Right renal pelvis (tissue), 4 donors: ENCODE measurements around the gene DYNC1LI2. TPM values are rescaled to one million over a fixed set of nuclear protein-coding genes. Genes with fewer than 3 reads are reported as not detected.

ENCODE experiments used
- polyA plus RNA-seq, 4 donors: library from polyadenylated mRNA; unstranded; fragments of 120-200 nt; gene quantifications; one replicate each; pipeline ENCODE4 v1.2.1, GENCODE V29; 2013; ENCODE audit not compliant: insufficient read length in 4 of 4

DYNC1LI2 gene
- polyA plus RNA-seq, 4 donors = 101 to 135 (median 112) TPM

Other genes starting within 250 kb of the DYNC1LI2 start
- gene TK2, start 201.5 kb downstream of the DYNC1LI2 start, polyA plus RNA-seq = 10 to 100 TPM; 31.8 to 46.7 (median 37.9) TPM
- 10 to 100 TPM; 34.2 to 42.5 (median 35.8) TPM for gene CKLF, start 199.0 kb downstream of the DYNC1LI2 start, polyA plus RNA-seq
- gene CMTM1, start 185.2 kb downstream of the DYNC1LI2 start, polyA plus RNA-seq = 1 to 10 TPM; 5.5 to 7.6 (median 6.0) TPM
- gene CMTM2, start 172.1 kb downstream of the DYNC1LI2 start, polyA plus RNA-seq = under 1 TPM in 3 of 4 donors, not detected in 1; 0.39 to 0.75 (median 0.45) TPM
- gene CMTM3, start 146.9 kb downstream of the DYNC1LI2 start, polyA plus RNA-seq = 10 to 100 TPM; 64.7 to 80.6 (median 69.9) TPM
- 10 to 100 TPM; 67.3 to 76.9 (median 72.7) TPM for gene CMTM4, start 54.9 kb downstream of the DYNC1LI2 start, polyA plus RNA-seq
- gene TERB1, start 50.0 kb upstream of the DYNC1LI2 start, polyA plus RNA-seq = under 1 TPM in 1 of 4 donors, not detected in 3; 0.12 TPM
- 10 to 100 TPM; 70.7 to 88.8 (median 82.8) TPM for gene NAE1, start 79.4 kb upstream of the DYNC1LI2 start, polyA plus RNA-seq
- gene CA7, start 92.8 kb upstream of the DYNC1LI2 start, polyA plus RNA-seq = under 1 TPM; 0.21 to 0.71 (median 0.31) TPM
- gene PDP2, start 128.9 kb upstream of the DYNC1LI2 start, polyA plus RNA-seq = 10 to 100 TPM in 3 of 4 donors, 1 to 10 TPM in 1; 10.0 to 15.7 (median 12.8) TPM
- gene CDH16, start 167.3 kb upstream of the DYNC1LI2 start, polyA plus RNA-seq = 100 to 1,000 TPM; 252 to 295 (median 279) TPM
- 1 to 10 TPM; 2.0 to 3.9 (median 2.8) TPM for gene RRAD, start 173.9 kb upstream of the DYNC1LI2 start, polyA plus RNA-seq
- gene CIAO2B, start 182.8 kb upstream of the DYNC1LI2 start, polyA plus RNA-seq = 100 to 1,000 TPM in 1 of 4 donors, 10 to 100 TPM in 3; 79.0 to 120 (median 90.3) TPM
- 10 to 100 TPM; 39.8 to 47.0 (median 42.7) TPM for gene CES2, start 183.9 kb upstream of the DYNC1LI2 start, polyA plus RNA-seq
- 1 to 10 TPM; 1.8 to 3.6 (median 2.4) TPM for gene CES3, start 209.7 kb upstream of the DYNC1LI2 start, polyA plus RNA-seq
- 1 to 10 TPM; 6.7 to 9.5 (median 7.8) TPM for gene CES4A, start 237.0 kb upstream of the DYNC1LI2 start, polyA plus RNA-seq